NCI-H1048 (cell line): ENCODE measurements around the gene GOLGA6A.
"Not testable (repeated sequence)": the region's sequence is repeated elsewhere in the genome, so short reads cannot be mapped to it uniquely, and the experiment has no call there.

Source experiments
- DNase-seq: peaks from one replicate; lab custom pipeline; 2025; lab: John Stamatoyannopoulos, UW

Gene GOLGA6A

GRCh38 chr15:74052271-74053260 lies 29.8 kb downstream of the GOLGA6A start:
- not testable (repeated sequence) for DNase-seq

- no peak for DNase-seq
Observed at GRCh38 chr15:74050556-74051234, 31.7 kb downstream of the GOLGA6A start.

DNA sequence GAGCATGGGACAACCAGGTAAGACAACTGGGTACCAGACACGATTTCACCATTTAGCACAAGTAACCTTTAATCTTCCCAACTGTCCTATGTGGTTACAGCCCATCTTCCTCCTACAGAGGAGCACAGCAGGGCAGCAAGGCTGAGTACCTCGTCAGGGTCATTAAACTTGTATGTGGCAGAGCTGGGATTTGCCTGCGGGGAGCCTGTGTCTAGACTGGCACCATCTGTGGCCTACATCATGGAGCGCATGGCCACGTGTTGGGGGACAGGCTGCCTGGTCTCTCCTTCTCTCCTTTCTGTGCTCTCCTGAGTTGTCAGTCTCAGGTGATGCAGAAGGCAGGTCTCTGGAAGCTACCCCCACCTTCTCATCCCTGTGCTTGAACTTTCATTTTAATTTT lies 32.2 kb downstream of the GOLGA6A start:
- no peak for DNase-seq

DNA sequence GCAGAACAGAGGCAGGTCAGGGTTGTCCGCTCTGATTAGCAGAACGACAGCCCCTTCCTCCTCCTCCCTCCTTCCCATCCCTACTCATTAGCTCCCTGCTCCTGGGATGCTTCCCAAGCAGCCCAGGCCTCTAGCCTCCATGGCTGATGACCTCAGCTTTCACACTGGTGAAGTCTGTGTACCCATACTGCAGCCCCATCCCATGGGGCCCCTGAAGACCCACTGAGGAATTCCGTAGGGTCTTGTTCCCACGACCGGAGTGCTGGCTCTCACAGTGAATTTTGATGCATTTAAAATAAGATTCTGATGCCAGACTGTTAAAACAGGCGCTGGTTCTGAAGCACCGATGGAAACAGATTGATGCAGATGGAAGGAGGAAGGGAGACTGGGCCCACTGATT lies 36.1 kb downstream of the GOLGA6A start:
- no peak for DNase-seq

- DNase-seq: no peak
Observed at GRCh38 chr15:74045636-74046274, 36.6 kb downstream of the GOLGA6A start.

- no peak for DNase-seq
Observed at GRCh38 chr15:74045184-74045583, 37.2 kb downstream of the GOLGA6A start.

GRCh38 chr15:74044267-74045110 lies 37.9 kb downstream of the GOLGA6A start:
- DNase-seq: no peak

DNA sequence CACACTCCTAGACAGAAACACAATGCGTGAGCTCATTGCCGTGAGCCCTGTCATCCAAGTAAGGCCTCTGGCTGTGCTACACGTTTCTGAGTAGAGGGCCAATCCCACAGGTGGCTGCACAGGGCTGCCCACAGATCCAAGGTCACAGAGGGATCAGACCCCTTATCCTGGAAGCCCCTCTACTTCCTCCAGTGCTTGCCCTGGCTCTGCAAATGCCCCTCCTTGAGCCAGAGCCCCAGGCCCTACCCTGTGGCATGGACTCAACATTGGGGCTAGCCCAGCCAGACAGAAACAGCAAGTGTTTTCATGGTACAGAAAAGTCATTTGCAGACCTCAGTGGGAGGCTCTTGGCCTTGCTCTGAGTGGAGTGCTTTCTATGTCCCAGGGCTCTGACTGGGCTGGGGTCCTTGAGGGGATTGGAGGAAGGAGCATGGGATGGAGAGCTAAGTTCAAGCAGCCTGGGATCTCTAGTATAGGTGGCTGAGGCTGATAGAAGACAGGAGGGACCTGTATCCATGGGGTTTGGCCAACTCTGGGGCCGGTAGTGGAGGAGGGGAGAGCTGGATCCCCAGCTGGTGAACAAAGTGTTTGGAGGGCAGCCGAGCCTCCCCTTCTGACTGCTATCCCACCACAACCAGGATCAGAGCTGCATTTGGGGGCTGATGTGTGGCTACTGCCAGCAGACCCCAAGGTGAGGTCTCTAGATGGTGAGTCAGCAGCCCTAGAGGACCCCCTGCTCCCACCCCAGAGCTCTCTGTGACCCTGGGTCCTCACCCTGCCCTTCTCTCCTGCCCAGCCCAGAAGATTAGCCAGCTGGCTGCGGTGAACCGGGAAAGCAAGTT lies 38.7 kb downstream of the GOLGA6A start:
- no peak for DNase-seq

GRCh38 chr15:74042603-74043424 lies 39.5 kb downstream of the GOLGA6A start:
- no peak for DNase-seq

GRCh38 chr15:74041777-74042435 lies 40.4 kb downstream of the GOLGA6A start:
- DNase-seq: no peak

GRCh38 chr15:74041311-74041756 lies 41.0 kb downstream of the GOLGA6A start:
- DNase-seq: no peak

- DNase-seq: no peak
Observed at GRCh38 chr15:74040109-74040850, 42.1 kb downstream of the GOLGA6A start.

GRCh38 chr15:74039656-74040010 lies 42.7 kb downstream of the GOLGA6A start:
- DNase-seq: no peak

- DNase-seq: no peak
Observed at GRCh38 chr15:74038707-74039655, 43.4 kb downstream of the GOLGA6A start.

GRCh38 chr15:74037171-74038117 lies 44.9 kb downstream of the GOLGA6A start:
- no peak for DNase-seq
